Neuronal stem cell (in vitro differentiated cells): ENCODE results near the gene NHEJ1.

Source experiments
- DNase-seq: peaks from one replicate; pipeline ENCODE4 v3.0.0-alpha.2; 2013; ENCODE audit warnings: low spot score
- H2AFZ ChIP-seq: one replicate; pipeline ENCODE4 v1.6.1; 2013; ENCODE audit warnings: mild to moderate bottlenecking, low read length, inconsistent platforms
- H2AK5ac ChIP-seq: 2 replicates; pipeline ENCODE4 v1.6.1; 2013; ENCODE audit warnings: low read depth, mild to moderate bottlenecking, inconsistent platforms, low read length, moderate library complexity, mixed read lengths
- H2BK120ac ChIP-seq: 2 replicates; pipeline ENCODE4 v1.6.1; 2013; ENCODE audit warnings: low read depth, mild to moderate bottlenecking, inconsistent platforms, low read length, moderate library complexity, mixed read lengths
- H2BK12ac ChIP-seq: one replicate; pipeline ENCODE4 v1.6.1; 2013; ENCODE audit warnings: low read length, inconsistent platforms
- H2BK15ac ChIP-seq: 2 replicates; pipeline ENCODE4 v1.6.1; 2013; ENCODE audit warnings: mild to moderate bottlenecking, low read length, inconsistent platforms, mixed read lengths
- H2BK5ac ChIP-seq: one replicate; pipeline ENCODE4 v1.6.1; 2013; ENCODE audit warnings: inconsistent platforms, mild to moderate bottlenecking, low read length, moderate library complexity
- H3K14ac ChIP-seq: one replicate; pipeline ENCODE4 v1.6.1; 2013; ENCODE audit warnings: low read length, inconsistent platforms
- H3K18ac ChIP-seq: 2 replicates; pipeline ENCODE4 v1.6.1; 2013; ENCODE audit warnings: low read length, inconsistent platforms
- H3K23ac ChIP-seq: 2 replicates; pipeline ENCODE4 v1.6.1; 2013; ENCODE audit warnings: low read depth, mild to moderate bottlenecking, mixed read lengths, low read length, inconsistent platforms; ENCODE audit not compliant: poor library complexity
- H3K27ac ChIP-seq: replicated peaks from 3 replicates; pipeline ENCODE4 v1.5.1; 2013; ENCODE audit warnings: low read length, inconsistent platforms
- H3K27me3 ChIP-seq, 3 experiments: 2 replicates each; pipeline ENCODE4 v1.6.1; 2013; ENCODE audit warnings: low read length in 3 of 3, mild to moderate bottlenecking in 2 of 3, inconsistent platforms in 1 of 3, low read depth in 1 of 3, mixed read lengths in 1 of 3, moderate library complexity in 1 of 3; ENCODE audit not compliant: control insufficient read depth in 3 of 3, insufficient read depth in 3 of 3
- H3K36me3 ChIP-seq, 2 donors: replicated peaks in 1 of 2; 2 replicates each; pipeline ENCODE4 v1.6.1; 2013; ENCODE audit warnings: low read length in 2 of 2; ENCODE audit not compliant: control insufficient read depth in 2 of 2, insufficient read depth in 2 of 2
- H3K4ac ChIP-seq: 2 replicates; pipeline ENCODE4 v1.6.1; 2013; ENCODE audit warnings: inconsistent platforms, mild to moderate bottlenecking, low read length, moderate library complexity
- H3K4me1 ChIP-seq, 2 donors: 1 replicate in 1 of 2; 2 replicates in 1 of 2; pipeline ENCODE4 v1.6.1; 2013; ENCODE audit warnings: low read length in 2 of 2, low read depth in 1 of 2; ENCODE audit not compliant: control insufficient read depth in 2 of 2, insufficient read depth in 1 of 2
- H3K4me2 ChIP-seq: one replicate; pipeline ENCODE4 v1.6.1; 2013; ENCODE audit warnings: mild to moderate bottlenecking, low read length, inconsistent platforms; ENCODE audit not compliant: insufficient read depth, poor library complexity, severe bottlenecking
- H3K4me3 ChIP-seq, 2 donors: 2 replicates each; pipeline ENCODE4 v1.5.1; 2013; ENCODE audit warnings: low read length in 2 of 2, mild to moderate bottlenecking in 2 of 2, inconsistent platforms in 1 of 2, moderate library complexity in 1 of 2
- H3K79me1 ChIP-seq: one replicate; pipeline ENCODE4 v1.6.1; 2013; ENCODE audit warnings: low read depth, mild to moderate bottlenecking, inconsistent platforms, low read length, moderate library complexity
- H3K9ac ChIP-seq: one replicate; pipeline ENCODE4 v1.6.1; 2013; ENCODE audit warnings: mild to moderate bottlenecking, low read depth, low read length, inconsistent platforms; ENCODE audit not compliant: poor library complexity
- H3K9me3 ChIP-seq, 2 donors: replicated peaks in 1 of 2; 2 replicates each; pipeline versions ENCODE3 to v1.6.1; 2013; ENCODE audit warnings: low read length in 2 of 2, mild to moderate bottlenecking in 2 of 2, inconsistent platforms in 1 of 2, low read depth in 1 of 2, mixed read lengths in 1 of 2, moderate library complexity in 1 of 2; ENCODE audit not compliant: control insufficient read depth in 2 of 2, insufficient read depth in 1 of 2
- H4K8ac ChIP-seq: one replicate; pipeline ENCODE4 v1.6.1; 2013; ENCODE audit warnings: low read depth, mild to moderate bottlenecking, inconsistent platforms, low read length, moderate library complexity
- H4K91ac ChIP-seq: one replicate; pipeline ENCODE4 v1.6.1; 2013; ENCODE audit warnings: low read length, low read depth, mild to moderate bottlenecking, inconsistent platforms; ENCODE audit not compliant: poor library complexity
- WGBS, 2 donors: extraction: QIAGEN DNeasy Blood & Tissue Kit; methylation state at CpG; one replicate each; pipeline ENCODE4 v1.1.7; 2013; ENCODE audit warnings: missing lambda C conversion rate in 2 of 2, mixed read lengths in 1 of 2; ENCODE audit not compliant: insufficient read length in 2 of 2, insufficient replicate concordance in 1 of 2; ENCODE audit errors: extremely low coverage in 2 of 2; 5-methylcytosine and 5-hydroxymethylcytosine counted together

Gene NHEJ1

DNA sequence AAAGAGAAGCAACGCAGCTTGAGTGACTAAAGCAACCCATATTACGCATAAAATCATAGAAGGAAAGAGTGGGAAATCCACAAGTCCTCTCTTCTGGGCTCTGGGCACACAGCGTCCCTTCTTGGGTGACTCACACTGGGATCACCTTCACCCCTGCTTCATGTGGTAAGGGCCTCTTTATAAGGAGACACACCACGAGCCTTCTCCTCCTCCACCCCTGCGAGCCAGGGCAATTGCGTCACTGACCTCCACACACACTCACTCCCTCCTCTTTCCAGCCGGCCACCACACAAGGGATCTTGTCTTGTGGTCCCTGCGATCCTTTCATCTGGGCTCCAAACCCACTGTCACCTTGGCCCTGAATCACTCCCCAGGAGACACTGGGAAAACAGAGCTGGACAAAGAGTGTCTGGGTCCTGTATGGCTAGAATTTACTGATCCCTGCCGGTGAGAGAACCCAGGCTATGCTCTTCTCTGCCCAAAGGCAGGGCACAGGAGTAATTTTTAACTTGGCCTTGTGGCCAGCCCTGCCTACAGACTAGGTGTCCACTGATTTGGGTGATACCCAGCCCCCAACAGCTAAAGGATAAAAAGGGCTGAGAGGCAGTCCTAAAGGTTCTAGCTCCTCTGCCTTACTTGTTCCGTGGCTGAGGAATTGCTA, 35.3 kb downstream of the NHEJ1 start:
- Histone ChIP-seq H3K18ac (no peak overlapping the region), H3K4me1 (peaks cover 5 to 14% of the 10 kb centered on the region in 2 donors), H4K91ac (no peak overlapping the region), H3K23ac (no peak overlapping the region), H3K4me3 (peak overlapping the region in 1 of 2 donors; percentile 30), H3K27ac (no peak overlapping the region), H2AFZ (no peak overlapping the region), H3K79me1 (no peaks in the 10 kb centered on the region), H2BK12ac (no peak overlapping the region), H2AK5ac (no peak overlapping the region), H3K9ac (no peak overlapping the region), H4K8ac (no peak overlapping the region), H3K14ac (no peak overlapping the region), H3K4ac (no peak overlapping the region), H3K36me3 (no peaks in the 10 kb centered on the region), H2BK5ac (no peak overlapping the region), H3K27me3 (no peaks in the 10 kb centered on the region), H2BK15ac (no peak overlapping the region), H3K9me3 (peaks cover 0 to 2% of the 10 kb centered on the region in 2 donors), H2BK120ac (no peak overlapping the region), H3K4me2 (no peak overlapping the region)
- WGBS, 2 donors = no CpG with 5 or more reads among the region's 10 CpGs
- no peak for DNase-seq

DNA sequence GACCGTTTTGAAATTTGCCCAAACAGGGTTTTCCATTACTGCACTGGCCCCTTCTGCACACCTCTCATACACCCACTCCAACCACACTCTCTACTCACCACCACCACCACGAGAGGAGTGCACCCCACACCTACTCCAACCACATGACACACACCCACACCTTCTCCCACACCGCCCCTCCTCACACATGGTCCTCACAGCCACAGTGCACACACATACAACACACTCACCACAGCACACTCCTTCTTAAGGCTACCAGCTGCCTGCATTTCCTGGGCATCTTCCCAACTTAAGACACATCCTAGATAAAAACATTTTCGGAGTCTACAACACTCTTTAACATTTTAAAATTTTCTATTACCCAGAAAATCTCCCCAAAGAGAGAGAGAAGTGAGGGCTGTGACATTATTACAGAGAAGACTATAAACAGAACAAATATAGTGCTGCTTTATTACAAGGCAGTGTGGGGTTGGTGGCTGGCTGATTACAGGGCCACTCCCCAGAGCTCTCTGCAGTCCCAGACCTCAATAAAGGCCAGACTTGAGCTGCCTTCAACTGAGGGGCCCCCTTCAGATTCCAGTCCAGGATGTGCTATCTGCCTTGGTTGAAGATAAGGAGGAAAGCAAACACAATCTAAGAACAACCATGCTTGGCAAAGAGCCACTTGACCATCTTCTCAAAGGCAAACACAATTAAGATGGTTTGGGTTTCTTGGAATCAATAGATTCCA, 36.1 kb downstream of the NHEJ1 start:
- no peak overlapping the region for H2BK15ac ChIP-seq
- peaks cover 5 to 14% of the 10 kb centered on the region in 2 donors for H3K4me1 ChIP-seq
- no peak overlapping the region for H3K27ac ChIP-seq
- no peak overlapping the region for H2BK120ac ChIP-seq
- H3K18ac ChIP-seq = no peak overlapping the region
- no peaks in the 10 kb centered on the region for H3K36me3 ChIP-seq
- no peaks in the 10 kb centered on the region for H3K27me3 ChIP-seq
- no CpG with 5 or more reads among the region's 4 CpGs for WGBS, 2 donors
- H4K8ac ChIP-seq = no peak overlapping the region
- H3K9me3 ChIP-seq = peaks cover 0 to 2% of the 10 kb centered on the region in 2 donors
- no peaks in the 10 kb centered on the region for H3K79me1 ChIP-seq
- H3K4me2 ChIP-seq = no peak overlapping the region
- no peak for DNase-seq
- no peak overlapping the region for H2BK12ac ChIP-seq
- H4K91ac ChIP-seq = no peak overlapping the region
- peak overlapping the region; percentile 76 for H3K23ac ChIP-seq
- no peak overlapping the region for H2AFZ ChIP-seq
- no peak overlapping the region for H2BK5ac ChIP-seq
- peak overlapping the region; percentile 45 for H3K9ac ChIP-seq
- H3K14ac ChIP-seq = no peak overlapping the region
- no peak overlapping the region for H2AK5ac ChIP-seq
- H3K4ac ChIP-seq = no peak overlapping the region
- H3K4me3 ChIP-seq = no peak overlapping the region

DNA sequence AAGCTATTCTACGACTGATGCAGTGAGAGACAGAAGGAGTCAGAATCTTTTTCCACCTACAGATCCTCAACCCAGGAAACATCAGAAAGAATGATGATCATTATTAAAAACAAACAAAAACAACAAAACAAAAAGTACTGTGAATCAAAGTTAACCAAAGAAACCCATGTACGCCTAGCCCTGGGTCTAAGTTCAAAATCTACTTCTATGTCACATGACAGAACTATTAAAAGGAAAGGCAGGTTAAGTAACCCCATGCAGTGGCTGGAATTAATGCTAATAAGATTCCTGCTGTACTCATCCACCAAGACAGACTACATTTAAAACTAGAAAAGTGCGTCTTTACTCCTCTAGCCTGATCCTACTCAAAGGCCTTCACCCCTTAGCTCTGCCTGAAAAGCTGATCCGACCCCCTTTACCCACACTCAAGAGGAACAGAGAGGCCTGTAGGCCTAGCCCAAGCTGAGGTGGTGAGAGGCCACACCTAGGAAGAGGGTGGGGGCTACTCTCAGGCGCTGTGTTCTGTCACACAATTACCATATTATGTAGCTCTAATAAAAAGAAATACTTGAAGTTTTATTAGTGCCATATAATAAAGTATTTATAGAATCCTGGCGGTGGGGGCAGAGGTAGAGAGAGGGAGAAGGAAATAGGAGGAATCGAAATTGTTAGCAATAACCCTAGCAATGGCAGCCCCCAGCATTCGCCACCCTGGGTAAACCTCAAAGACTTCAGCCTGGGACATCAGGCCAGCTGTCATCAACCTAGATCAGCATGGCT, 37.1 kb downstream of the NHEJ1 start:
- Histone ChIP-seq H3K4me1 (peaks cover 5 to 14% of the 10 kb centered on the region in 2 donors), H2AFZ (no peak overlapping the region), H3K27ac (no peak overlapping the region), H3K4me3 (no peak overlapping the region), H3K27me3 (no peaks in the 10 kb centered on the region), H2BK15ac (no peak overlapping the region), H2AK5ac (no peak overlapping the region), H2BK5ac (no peak overlapping the region), H3K36me3 (no peaks in the 10 kb centered on the region), H3K14ac (no peak overlapping the region), H3K79me1 (no peaks in the 10 kb centered on the region), H4K8ac (no peak overlapping the region), H3K18ac (no peak overlapping the region), H3K9me3 (peaks cover 0 to 2% of the 10 kb centered on the region in 2 donors), H4K91ac (no peak overlapping the region), H3K4me2 (no peak overlapping the region), H3K4ac (no peak overlapping the region), H2BK12ac (no peak overlapping the region), H3K23ac (no peak overlapping the region), H3K9ac (no peak overlapping the region), H2BK120ac (no peak overlapping the region)
- no peak for DNase-seq
- no CpG with 5 or more reads among the region's 8 CpGs for WGBS, 2 donors
